ENCODE results near the gene GCKR. TPM values are rescaled to one million over a fixed set of nuclear protein-coding genes. Genes with fewer than 3 reads are reported as not detected.

The GCKR gene
- total and polyA plus RNA-seq, 4 donors = 0.28 to 0.95 (median 0.52) TPM

DNA sequence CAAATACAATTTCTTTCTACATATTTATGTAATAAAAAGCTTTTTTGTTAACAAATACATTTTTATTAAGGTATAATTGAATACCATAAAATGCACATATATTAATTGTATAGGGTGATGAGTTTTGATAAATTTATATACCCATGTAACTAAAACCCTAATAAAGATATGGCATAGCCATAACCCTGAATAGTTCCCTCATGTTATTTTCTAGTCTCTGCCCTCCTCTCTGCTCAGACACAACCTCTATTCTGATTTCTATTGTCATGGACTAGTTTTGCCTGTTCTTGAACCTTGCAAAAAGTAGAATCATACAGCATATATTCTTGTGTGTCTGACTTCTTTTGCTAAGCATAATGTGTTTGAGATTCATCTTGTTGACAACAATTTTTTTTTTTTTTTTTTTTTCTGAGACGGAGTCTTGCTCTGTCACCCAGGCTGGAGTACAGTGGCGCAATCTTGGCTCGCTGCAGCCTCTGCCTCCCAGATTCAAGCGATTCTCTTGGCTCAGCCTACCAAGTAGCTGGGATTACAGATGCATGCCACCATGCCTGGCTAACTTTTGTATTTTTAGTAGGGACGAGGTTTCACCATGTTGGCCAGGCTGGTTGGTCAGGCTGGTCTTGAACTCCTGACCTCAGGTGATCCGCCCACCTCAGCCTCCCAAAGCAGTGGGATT lies 47.6 kb downstream of the GCKR start:
- no peaks in the 10 kb centered on the region for H3K4me1 ChIP-seq (ENCODE audit: control insufficient read depth in 5 of 5, insufficient read depth in 5 of 5, low read length in 5 of 5)
- ATAC-seq (ENCODE audit: insufficient read depth, low FRiP score) (no peak), DNase-seq (no peak)
- no peaks in the 10 kb centered on the region for H3K36me3 ChIP-seq (ENCODE audit: control insufficient read depth in 4 of 4, insufficient read depth in 4 of 4, low read length in 4 of 4)
- H3K9ac ChIP-seq (ENCODE audit: insufficient read depth in 1 of 2, low read length in 2 of 2) = no peak overlapping the region
- H3K27ac ChIP-seq (ENCODE audit: low read depth in 1 of 2, low read length in 1 of 2) = no peak overlapping the region
- WGBS, 2 donors = 87% methylated on average over 6 of the region's 6 CpGs
- no peaks in the 10 kb centered on the region for H3K27me3 ChIP-seq (ENCODE audit: control insufficient read depth in 3 of 3, insufficient read depth in 3 of 3, low read length in 2 of 3)
- H3K4me3 ChIP-seq = no peak overlapping the region
- H3K9me3 ChIP-seq (ENCODE audit: control insufficient read depth in 4 of 4, insufficient read depth in 3 of 4, low read length in 3 of 4) = peaks cover 0 to 4% (median 0%) of the 10 kb centered on the region in 4 donors
- TF ChIP-seq, protein P1, sequence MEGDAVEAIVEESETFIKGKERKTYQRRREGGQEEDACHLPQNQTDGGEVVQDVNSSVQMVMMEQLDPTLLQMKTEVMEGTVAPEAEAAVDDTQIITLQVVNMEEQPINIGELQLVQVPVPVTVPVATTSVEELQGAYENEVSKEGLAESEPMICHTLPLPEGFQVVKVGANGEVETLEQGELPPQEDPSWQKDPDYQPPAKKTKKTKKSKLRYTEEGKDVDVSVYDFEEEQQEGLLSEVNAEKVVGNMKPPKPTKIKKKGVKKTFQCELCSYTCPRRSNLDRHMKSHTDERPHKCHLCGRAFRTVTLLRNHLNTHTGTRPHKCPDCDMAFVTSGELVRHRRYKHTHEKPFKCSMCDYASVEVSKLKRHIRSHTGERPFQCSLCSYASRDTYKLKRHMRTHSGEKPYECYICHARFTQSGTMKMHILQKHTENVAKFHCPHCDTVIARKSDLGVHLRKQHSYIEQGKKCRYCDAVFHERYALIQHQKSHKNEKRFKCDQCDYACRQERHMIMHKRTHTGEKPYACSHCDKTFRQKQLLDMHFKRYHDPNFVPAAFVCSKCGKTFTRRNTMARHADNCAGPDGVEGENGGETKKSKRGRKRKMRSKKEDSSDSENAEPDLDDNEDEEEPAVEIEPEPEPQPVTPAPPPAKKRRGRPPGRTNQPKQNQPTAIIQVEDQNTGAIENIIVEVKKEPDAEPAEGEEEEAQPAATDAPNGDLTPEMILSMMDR (IDR thresholded peaks at IDR 0.05; ENCODE audit: control extremely low read depth, extremely low read depth) = no peak

DNA sequence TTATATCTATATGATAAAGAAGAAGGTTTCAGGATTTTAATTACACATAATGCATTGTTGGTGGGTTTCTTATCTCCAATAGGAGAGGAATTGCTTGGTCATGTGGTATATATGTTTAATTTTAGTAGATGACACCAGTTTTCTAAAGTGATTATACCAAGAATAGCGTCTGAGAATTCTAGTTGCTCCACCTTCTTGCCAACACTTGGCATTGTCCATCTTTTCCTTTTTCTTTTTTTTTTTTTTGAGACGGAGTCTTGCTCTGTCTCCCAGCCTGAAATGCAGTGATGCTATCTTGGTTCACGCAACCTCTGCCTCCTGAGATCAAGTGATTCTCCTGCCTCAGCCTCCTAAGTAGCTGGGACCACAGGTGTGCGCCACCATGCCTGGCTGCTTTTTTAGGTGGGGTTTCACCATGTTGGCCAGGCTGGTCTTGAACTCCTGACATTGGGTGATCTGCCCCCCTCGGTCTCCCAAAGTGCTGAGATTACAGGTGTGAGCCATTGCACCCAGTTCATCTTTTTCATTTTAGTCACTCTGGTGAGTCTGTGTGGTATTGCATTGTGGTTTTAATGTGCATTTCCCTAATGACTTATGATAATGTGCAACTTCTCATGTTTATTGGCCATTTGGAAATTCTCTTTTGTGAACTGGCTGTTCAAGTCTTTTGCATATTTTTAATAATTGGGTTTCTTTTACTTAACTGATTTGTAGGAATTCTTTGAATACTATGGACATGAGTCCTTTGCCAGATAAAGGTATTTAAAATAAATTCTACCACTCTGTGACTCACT lies 48.9 kb downstream of the GCKR start:
- H3K4me3 ChIP-seq = no peak overlapping the region
- H3K36me3 ChIP-seq (ENCODE audit: control insufficient read depth in 4 of 4, insufficient read depth in 4 of 4, low read length in 4 of 4) = no peaks in the 10 kb centered on the region
- no peak for ATAC-seq (ENCODE audit: insufficient read depth, low FRiP score)
- no peak overlapping the region for H3K9ac ChIP-seq (ENCODE audit: insufficient read depth in 1 of 2, low read length in 2 of 2)
- no peak overlapping the region for H3K27ac ChIP-seq (ENCODE audit: low read depth in 1 of 2, low read length in 1 of 2)
- H3K4me1 ChIP-seq (ENCODE audit: control insufficient read depth in 5 of 5, insufficient read depth in 5 of 5, low read length in 5 of 5) = no peaks in the 10 kb centered on the region
- no peaks in the 10 kb centered on the region for H3K27me3 ChIP-seq (ENCODE audit: control insufficient read depth in 3 of 3, insufficient read depth in 3 of 3, low read length in 2 of 3)
- DNase-seq = no peak
- 90 to 91% methylated on average over 5 of the region's 5 CpGs for WGBS, 2 donors
- TF ChIP-seq, protein P1 (IDR thresholded peaks at IDR 0.05; ENCODE audit: control extremely low read depth, extremely low read depth) = no peak
- H3K9me3 ChIP-seq (ENCODE audit: control insufficient read depth in 4 of 4, insufficient read depth in 3 of 4, low read length in 3 of 4) = peaks cover 0 to 4% (median 0%) of the 10 kb centered on the region in 4 donors

DNA sequence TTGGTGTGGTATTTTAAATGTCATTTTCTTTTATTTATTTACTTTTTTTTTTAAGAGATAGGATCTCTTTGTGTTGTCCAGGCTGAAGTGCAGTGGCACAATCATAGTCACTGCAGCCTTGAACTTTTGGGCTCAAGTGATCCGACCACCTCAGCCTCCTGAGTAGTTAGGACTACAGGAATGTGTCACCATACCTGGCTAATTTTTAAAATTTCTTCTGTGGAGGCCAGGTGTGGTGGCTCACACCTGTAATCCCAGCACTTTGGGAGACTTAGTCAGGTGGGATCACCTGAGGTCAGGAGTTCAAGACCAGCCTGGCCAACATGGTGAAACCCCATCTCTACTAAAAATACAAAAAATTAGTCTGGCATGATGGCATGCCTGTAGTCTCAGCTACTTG lies 52.7 kb downstream of the GCKR start:
- no peaks in the 10 kb centered on the region for H3K36me3 ChIP-seq (ENCODE audit: control insufficient read depth in 4 of 4, insufficient read depth in 4 of 4, low read length in 4 of 4)
- peaks cover 0 to 2% (median 0%) of the 10 kb centered on the region in 4 donors for H3K9me3 ChIP-seq (ENCODE audit: control insufficient read depth in 4 of 4, insufficient read depth in 3 of 4, low read length in 3 of 4)
- WGBS, 2 donors = 81 to 90% methylated on average over 1 of the region's 1 CpG
- peaks cover 0 to 3% (median 0%) of the 10 kb centered on the region in 3 donors for H3K27me3 ChIP-seq (ENCODE audit: control insufficient read depth in 3 of 3, insufficient read depth in 3 of 3, low read length in 2 of 3)
- no peak overlapping the region for H3K4me3 ChIP-seq
- no peak overlapping the region for H3K9ac ChIP-seq (ENCODE audit: insufficient read depth in 1 of 2, low read length in 2 of 2)
- no peak for DNase-seq
- TF ChIP-seq, protein P1 (IDR thresholded peaks at IDR 0.05; ENCODE audit: control extremely low read depth, extremely low read depth) = no peak
- no peaks in the 10 kb centered on the region for H3K4me1 ChIP-seq (ENCODE audit: control insufficient read depth in 5 of 5, insufficient read depth in 5 of 5, low read length in 5 of 5)
- ATAC-seq (ENCODE audit: insufficient read depth, low FRiP score) = no peak
- no peak overlapping the region for H3K27ac ChIP-seq (ENCODE audit: low read depth in 1 of 2, low read length in 1 of 2)
